Measurements from ENCODE around the gene PSPH.

- no peak for TF ChIP-seq EZH2 (IDR thresholded peaks at IDR 0.05)
- no peak for TF ChIP-seq POLR2AphosphoS5 (IDR thresholded peaks at IDR 0.05; ENCODE audit: borderline replicate concordance, low read depth, low read length)
Observed at GRCh38 chr7:56086761-56087160, 35.5 kb upstream of the PSPH start.

All from SK-N-MC (cell line).